ENCODE results near the gene CCDC74A. TPM values are rescaled to one million over a fixed set of nuclear protein-coding genes. Genes with fewer than 3 reads are reported as not detected.

The CCDC74A gene
- total and polyA plus RNA-seq, 9 of the 15 experiments (the other 6 are each of a cell fraction or from before 2014, with no cell fraction given): 1.1 to 38.1 (median 9.6) TPM

DNA sequence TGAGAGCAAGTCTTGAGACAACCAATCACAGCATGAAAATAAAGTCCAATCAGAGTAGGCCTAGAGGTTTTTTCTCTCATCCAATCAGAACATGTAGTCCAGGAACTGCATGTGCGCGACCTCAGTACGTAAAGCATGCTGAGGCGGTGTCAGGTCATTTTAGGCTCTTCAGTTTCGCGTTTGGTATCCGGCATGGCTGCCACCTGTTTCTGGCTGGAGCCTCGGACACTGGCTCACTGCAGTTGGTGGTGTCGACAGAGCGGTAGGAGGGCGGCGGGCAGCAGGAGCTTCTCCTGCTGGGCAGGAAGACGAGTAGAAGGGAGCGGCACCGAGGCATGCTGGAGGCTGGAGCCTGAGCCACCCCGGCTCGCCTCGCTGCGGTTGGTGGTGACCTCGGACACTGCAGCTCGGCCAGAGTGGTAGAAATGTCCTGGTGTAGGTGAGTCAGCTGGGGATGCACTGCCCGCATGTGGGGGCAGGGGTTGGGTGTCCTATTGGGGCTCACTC, 15.8 kb downstream of the CCDC74A start (continued):
- TF ChIP-seq, protein P1, sequence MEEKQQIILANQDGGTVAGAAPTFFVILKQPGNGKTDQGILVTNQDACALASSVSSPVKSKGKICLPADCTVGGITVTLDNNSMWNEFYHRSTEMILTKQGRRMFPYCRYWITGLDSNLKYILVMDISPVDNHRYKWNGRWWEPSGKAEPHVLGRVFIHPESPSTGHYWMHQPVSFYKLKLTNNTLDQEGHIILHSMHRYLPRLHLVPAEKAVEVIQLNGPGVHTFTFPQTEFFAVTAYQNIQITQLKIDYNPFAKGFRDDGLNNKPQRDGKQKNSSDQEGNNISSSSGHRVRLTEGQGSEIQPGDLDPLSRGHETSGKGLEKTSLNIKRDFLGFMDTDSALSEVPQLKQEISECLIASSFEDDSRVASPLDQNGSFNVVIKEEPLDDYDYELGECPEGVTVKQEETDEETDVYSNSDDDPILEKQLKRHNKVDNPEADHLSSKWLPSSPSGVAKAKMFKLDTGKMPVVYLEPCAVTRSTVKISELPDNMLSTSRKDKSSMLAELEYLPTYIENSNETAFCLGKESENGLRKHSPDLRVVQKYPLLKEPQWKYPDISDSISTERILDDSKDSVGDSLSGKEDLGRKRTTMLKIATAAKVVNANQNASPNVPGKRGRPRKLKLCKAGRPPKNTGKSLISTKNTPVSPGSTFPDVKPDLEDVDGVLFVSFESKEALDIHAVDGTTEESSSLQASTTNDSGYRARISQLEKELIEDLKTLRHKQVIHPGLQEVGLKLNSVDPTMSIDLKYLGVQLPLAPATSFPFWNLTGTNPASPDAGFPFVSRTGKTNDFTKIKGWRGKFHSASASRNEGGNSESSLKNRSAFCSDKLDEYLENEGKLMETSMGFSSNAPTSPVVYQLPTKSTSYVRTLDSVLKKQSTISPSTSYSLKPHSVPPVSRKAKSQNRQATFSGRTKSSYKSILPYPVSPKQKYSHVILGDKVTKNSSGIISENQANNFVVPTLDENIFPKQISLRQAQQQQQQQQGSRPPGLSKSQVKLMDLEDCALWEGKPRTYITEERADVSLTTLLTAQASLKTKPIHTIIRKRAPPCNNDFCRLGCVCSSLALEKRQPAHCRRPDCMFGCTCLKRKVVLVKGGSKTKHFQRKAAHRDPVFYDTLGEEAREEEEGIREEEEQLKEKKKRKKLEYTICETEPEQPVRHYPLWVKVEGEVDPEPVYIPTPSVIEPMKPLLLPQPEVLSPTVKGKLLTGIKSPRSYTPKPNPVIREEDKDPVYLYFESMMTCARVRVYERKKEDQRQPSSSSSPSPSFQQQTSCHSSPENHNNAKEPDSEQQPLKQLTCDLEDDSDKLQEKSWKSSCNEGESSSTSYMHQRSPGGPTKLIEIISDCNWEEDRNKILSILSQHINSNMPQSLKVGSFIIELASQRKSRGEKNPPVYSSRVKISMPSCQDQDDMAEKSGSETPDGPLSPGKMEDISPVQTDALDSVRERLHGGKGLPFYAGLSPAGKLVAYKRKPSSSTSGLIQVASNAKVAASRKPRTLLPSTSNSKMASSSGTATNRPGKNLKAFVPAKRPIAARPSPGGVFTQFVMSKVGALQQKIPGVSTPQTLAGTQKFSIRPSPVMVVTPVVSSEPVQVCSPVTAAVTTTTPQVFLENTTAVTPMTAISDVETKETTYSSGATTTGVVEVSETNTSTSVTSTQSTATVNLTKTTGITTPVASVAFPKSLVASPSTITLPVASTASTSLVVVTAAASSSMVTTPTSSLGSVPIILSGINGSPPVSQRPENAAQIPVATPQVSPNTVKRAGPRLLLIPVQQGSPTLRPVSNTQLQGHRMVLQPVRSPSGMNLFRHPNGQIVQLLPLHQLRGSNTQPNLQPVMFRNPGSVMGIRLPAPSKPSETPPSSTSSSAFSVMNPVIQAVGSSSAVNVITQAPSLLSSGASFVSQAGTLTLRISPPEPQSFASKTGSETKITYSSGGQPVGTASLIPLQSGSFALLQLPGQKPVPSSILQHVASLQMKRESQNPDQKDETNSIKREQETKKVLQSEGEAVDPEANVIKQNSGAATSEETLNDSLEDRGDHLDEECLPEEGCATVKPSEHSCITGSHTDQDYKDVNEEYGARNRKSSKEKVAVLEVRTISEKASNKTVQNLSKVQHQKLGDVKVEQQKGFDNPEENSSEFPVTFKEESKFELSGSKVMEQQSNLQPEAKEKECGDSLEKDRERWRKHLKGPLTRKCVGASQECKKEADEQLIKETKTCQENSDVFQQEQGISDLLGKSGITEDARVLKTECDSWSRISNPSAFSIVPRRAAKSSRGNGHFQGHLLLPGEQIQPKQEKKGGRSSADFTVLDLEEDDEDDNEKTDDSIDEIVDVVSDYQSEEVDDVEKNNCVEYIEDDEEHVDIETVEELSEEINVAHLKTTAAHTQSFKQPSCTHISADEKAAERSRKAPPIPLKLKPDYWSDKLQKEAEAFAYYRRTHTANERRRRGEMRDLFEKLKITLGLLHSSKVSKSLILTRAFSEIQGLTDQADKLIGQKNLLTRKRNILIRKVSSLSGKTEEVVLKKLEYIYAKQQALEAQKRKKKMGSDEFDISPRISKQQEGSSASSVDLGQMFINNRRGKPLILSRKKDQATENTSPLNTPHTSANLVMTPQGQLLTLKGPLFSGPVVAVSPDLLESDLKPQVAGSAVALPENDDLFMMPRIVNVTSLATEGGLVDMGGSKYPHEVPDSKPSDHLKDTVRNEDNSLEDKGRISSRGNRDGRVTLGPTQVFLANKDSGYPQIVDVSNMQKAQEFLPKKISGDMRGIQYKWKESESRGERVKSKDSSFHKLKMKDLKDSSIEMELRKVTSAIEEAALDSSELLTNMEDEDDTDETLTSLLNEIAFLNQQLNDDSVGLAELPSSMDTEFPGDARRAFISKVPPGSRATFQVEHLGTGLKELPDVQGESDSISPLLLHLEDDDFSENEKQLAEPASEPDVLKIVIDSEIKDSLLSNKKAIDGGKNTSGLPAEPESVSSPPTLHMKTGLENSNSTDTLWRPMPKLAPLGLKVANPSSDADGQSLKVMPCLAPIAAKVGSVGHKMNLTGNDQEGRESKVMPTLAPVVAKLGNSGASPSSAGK (IDR thresholded peaks at IDR 0.05): peak; percentile 45; the same call in 1 of the 2 replicates
- TF ChIP-seq, protein P2, sequence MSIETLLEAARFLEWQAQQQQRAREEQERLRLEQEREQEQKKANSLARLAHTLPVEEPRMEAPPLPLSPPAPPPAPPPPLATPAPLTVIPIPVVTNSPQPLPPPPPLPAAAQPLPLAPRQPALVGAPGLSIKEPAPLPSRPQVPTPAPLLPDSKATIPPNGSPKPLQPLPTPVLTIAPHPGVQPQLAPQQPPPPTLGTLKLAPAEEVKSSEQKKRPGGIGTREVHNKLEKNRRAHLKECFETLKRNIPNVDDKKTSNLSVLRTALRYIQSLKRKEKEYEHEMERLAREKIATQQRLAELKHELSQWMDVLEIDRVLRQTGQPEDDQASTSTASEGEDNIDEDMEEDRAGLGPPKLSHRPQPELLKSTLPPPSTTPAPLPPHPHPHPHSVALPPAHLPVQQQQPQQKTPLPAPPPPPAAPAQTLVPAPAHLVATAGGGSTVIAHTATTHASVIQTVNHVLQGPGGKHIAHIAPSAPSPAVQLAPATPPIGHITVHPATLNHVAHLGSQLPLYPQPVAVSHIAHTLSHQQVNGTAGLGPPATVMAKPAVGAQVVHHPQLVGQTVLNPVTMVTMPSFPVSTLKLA (conservative IDR thresholded peaks at IDR 0.05): peak in 1 of 2 experiments; percentile 39; a peak in 1 of 4 replicates
- TF ChIP-seq NRF1 (conservative IDR thresholded peaks at IDR 0.05 in 1 of 2, IDR thresholded peaks at IDR 0.05 in 1 of 2) (0 out of 4 replicates have a peak, but pooled peaks of 1 of the 2 experiments have one; percentile 25), FOS (IDR thresholded peaks at IDR 0.05; ENCODE audit: extremely low read depth, insufficient read length) (peak; percentile 51), PHF8 (IDR thresholded peaks at IDR 0.05; ENCODE audit: borderline replicate concordance, low read length) (peak; percentile 56; the same call in 1 of the 2 replicates), NR2C2 (CRISPR knock-in tag; IDR thresholded peaks at IDR 0.05) (peak; percentile 62; the same call in 1 of the 2 replicates), NR2C2 (tag; IDR thresholded peaks at IDR 0.05) (peak; percentile 82)
- TF ChIP-seq, protein P3, sequence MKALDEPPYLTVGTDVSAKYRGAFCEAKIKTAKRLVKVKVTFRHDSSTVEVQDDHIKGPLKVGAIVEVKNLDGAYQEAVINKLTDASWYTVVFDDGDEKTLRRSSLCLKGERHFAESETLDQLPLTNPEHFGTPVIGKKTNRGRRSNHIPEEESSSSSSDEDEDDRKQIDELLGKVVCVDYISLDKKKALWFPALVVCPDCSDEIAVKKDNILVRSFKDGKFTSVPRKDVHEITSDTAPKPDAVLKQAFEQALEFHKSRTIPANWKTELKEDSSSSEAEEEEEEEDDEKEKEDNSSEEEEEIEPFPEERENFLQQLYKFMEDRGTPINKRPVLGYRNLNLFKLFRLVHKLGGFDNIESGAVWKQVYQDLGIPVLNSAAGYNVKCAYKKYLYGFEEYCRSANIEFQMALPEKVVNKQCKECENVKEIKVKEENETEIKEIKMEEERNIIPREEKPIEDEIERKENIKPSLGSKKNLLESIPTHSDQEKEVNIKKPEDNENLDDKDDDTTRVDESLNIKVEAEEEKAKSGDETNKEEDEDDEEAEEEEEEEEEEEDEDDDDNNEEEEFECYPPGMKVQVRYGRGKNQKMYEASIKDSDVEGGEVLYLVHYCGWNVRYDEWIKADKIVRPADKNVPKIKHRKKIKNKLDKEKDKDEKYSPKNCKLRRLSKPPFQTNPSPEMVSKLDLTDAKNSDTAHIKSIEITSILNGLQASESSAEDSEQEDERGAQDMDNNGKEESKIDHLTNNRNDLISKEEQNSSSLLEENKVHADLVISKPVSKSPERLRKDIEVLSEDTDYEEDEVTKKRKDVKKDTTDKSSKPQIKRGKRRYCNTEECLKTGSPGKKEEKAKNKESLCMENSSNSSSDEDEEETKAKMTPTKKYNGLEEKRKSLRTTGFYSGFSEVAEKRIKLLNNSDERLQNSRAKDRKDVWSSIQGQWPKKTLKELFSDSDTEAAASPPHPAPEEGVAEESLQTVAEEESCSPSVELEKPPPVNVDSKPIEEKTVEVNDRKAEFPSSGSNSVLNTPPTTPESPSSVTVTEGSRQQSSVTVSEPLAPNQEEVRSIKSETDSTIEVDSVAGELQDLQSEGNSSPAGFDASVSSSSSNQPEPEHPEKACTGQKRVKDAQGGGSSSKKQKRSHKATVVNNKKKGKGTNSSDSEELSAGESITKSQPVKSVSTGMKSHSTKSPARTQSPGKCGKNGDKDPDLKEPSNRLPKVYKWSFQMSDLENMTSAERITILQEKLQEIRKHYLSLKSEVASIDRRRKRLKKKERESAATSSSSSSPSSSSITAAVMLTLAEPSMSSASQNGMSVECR (CRISPR knock-in tag; IDR thresholded peaks at IDR 0.05): 0 out of 2 replicates have a peak, but pooled peaks have one; percentile 58

Measured in K562 (cell line).